ENCODE results near the gene JAZF1. TPM values are rescaled to one million over a fixed set of nuclear protein-coding genes. Genes with fewer than 3 reads are reported as not detected.

The JAZF1 gene
- total RNA-seq, 1 experiment from 2014 or later = 9.1 TPM

GRCh38 chr7:28068811-28069216 lies 111.8 kb downstream of the JAZF1 start:
- Histone ChIP-seq H3K79me1 (ENCODE audit: insufficient read depth, low read depth, low read length, poor library complexity, severe bottlenecking) (no peaks in the 10 kb centered on the region), H3K14ac (ENCODE audit: insufficient read depth, low read length) (no peak overlapping the region), H2AFZ (ENCODE audit: low read length) (no peak overlapping the region), H3K23ac (ENCODE audit: insufficient read length, low read depth, low read length) (no peak overlapping the region), H3K9me3 (ENCODE audit: control insufficient read depth, low read depth, low read length) (no peaks in the 10 kb centered on the region), H3K23me2 (ENCODE audit: insufficient read length, low read depth, low read length, poor library complexity, severe bottlenecking) (no peaks in the 10 kb centered on the region), H2AK5ac (ENCODE audit: insufficient read length, low read length) (no peak overlapping the region), H2BK20ac (ENCODE audit: low read depth, low read length, poor library complexity, severe bottlenecking) (no peak overlapping the region), H2BK120ac (ENCODE audit: low read depth, low read length, poor library complexity, severe bottlenecking) (no peak overlapping the region), H3K18ac (ENCODE audit: insufficient read length, low read depth, low read length) (no peak overlapping the region), H4K20me1 (ENCODE audit: control insufficient read depth, insufficient read depth, insufficient read length) (no peaks in the 10 kb centered on the region), H4K5ac (ENCODE audit: insufficient read length, low read depth, low read length) (no peak overlapping the region), H4K8ac (replicated peaks; ENCODE audit: insufficient read length, low read depth, low read length) (no peak overlapping the region), H3K79me2 (ENCODE audit: insufficient read depth, low read length) (no peaks in the 10 kb centered on the region), H2BK15ac (ENCODE audit: low read depth, low read length) (no peak overlapping the region), H2BK12ac (ENCODE audit: insufficient read length, low read depth, low read length) (no peak overlapping the region), H3K27me3 (ENCODE audit: insufficient read depth, low read length) (no peaks in the 10 kb centered on the region), H3K4me1 (ENCODE audit: insufficient read depth, low read length) (peaks cover 2% of the 10 kb centered on the region; the same call in 1 of the 2 replicates), H2BK5ac (ENCODE audit: insufficient read length, low read length) (no peak overlapping the region), H4K91ac (ENCODE audit: insufficient read length, low read depth, low read length) (no peak overlapping the region), H3K56ac (ENCODE audit: insufficient read length, low read depth, low read length) (no peak overlapping the region), H3K27ac (ENCODE audit: insufficient read length, low read depth, low read length) (no peak overlapping the region), H3K4ac (ENCODE audit: low read depth, low read length) (no peak overlapping the region), H3K9ac (ENCODE audit: extremely low read depth, insufficient read length, low read length) (no peak overlapping the region), H3K4me2 (ENCODE audit: insufficient read depth, insufficient read length, low read length) (no peak overlapping the region), H3T11ph (ENCODE audit: low read length) (no peak overlapping the region)
- WGBS (ENCODE audit: extremely low coverage, insufficient read length, low lambda C conversion rate) = no CpG with 5 or more reads among the region's 1 CpG
- Mint-ChIP-seq H3K4me3 (no peak overlapping the region), H3K4me1 (peaks cover 18 to 24% of the 10 kb centered on the region in 2 experiments), H3K9me3 (no peaks in the 10 kb centered on the region), H3K27ac (no peak overlapping the region), H3K27me3 (ENCODE audit: low read depth) (no peaks in the 10 kb centered on the region), H3K36me3 (ENCODE audit: insufficient read depth in 1 of 3, low read depth in 3 of 3) (no peaks in the 10 kb centered on the region)
- TF ChIP-seq CTCF (conservative IDR thresholded peaks at IDR 0.05) = no peak
- DNase-seq = no peak
